Suppressor macrophage treated with lipopolysaccharide for 1 hour (primary cell): Measurements from ENCODE around the gene PLEKHA7.
"Not testable (repeated sequence)": the region's sequence is repeated elsewhere in the genome, so short reads cannot be mapped to it uniquely, and the experiment has no call there.

Experiments
- DNase-seq, 3 donors: peaks; one replicate each; pipeline ENCODE4 v3.0.0-alpha.2; 2020 to 2022

PLEKHA7 gene

GRCh38 chr11:17010851-17011420 is 3.3 kb downstream of the PLEKHA7 start:
- no peak for DNase-seq

GRCh38 chr11:17008099-17008498 is 6.1 kb downstream of the PLEKHA7 start:
- no peak for DNase-seq

- peak in 1 of 3 donors; percentile 39 for DNase-seq
Measured at GRCh38 chr11:17005646-17006045, 8.6 kb downstream of the PLEKHA7 start.

- no peak for DNase-seq
Measured at GRCh38 chr11:17004486-17005148, 9.6 kb downstream of the PLEKHA7 start.

GRCh38 chr11:17003426-17003825 is 10.8 kb downstream of the PLEKHA7 start:
- DNase-seq: no peak

- no peak for DNase-seq
Measured at GRCh38 chr11:17002543-17002942, 11.7 kb downstream of the PLEKHA7 start.

- no peak for DNase-seq
Measured at GRCh38 chr11:17001806-17002205, 12.4 kb downstream of the PLEKHA7 start.

- DNase-seq: no peak
Measured at GRCh38 chr11:17000987-17001386, 13.2 kb downstream of the PLEKHA7 start.

- not testable (repeated sequence) for DNase-seq
Measured at GRCh38 chr11:17000253-17000652, 14.0 kb downstream of the PLEKHA7 start.

- no peak for DNase-seq
Measured at GRCh38 chr11:16999116-16999515, 15.1 kb downstream of the PLEKHA7 start.

- DNase-seq: no peak
Measured at GRCh38 chr11:16997624-16998023, 16.6 kb downstream of the PLEKHA7 start.

- peak in 1 of 3 donors; percentile 14 for DNase-seq
Measured at GRCh38 chr11:16993495-16993894, 20.7 kb downstream of the PLEKHA7 start.

GRCh38 chr11:16992846-16993245 is 21.4 kb downstream of the PLEKHA7 start:
- peak in 1 of 3 donors; percentile 8 for DNase-seq

GRCh38 chr11:16989554-16989953 is 24.7 kb downstream of the PLEKHA7 start:
- DNase-seq: no peak

- DNase-seq: no peak
Measured at GRCh38 chr11:16987205-16987568, 27.0 kb downstream of the PLEKHA7 start.

- DNase-seq: peak; percentile 4 to 21 (median 10)
Measured at GRCh38 chr11:16986434-16987204, 27.6 kb downstream of the PLEKHA7 start.

- no peak for DNase-seq
Measured at GRCh38 chr11:16985297-16985696, 28.9 kb downstream of the PLEKHA7 start.

- DNase-seq: no peak
Measured at GRCh38 chr11:16984229-16984628, 30.0 kb downstream of the PLEKHA7 start.

GRCh38 chr11:16982809-16983208 is 31.4 kb downstream of the PLEKHA7 start:
- no peak for DNase-seq

- DNase-seq: no peak
Measured at GRCh38 chr11:16982256-16982671, 31.9 kb downstream of the PLEKHA7 start.

- DNase-seq: no peak
Measured at GRCh38 chr11:16981651-16982194, 32.5 kb downstream of the PLEKHA7 start.

GRCh38 chr11:16979703-16980622 is 34.3 kb downstream of the PLEKHA7 start:
- no peak for DNase-seq

- DNase-seq: no peak
Measured at GRCh38 chr11:16977994-16978315, 36.3 kb downstream of the PLEKHA7 start.
